ENCODE data around the gene PRRT4. TPM values are rescaled to one million over a fixed set of nuclear protein-coding genes. Genes with fewer than 3 reads are reported as not detected.

The PRRT4 gene
- total and polyA plus RNA-seq, 9 of the 15 experiments (the other 6 are each of a cell fraction or from before 2014, with no cell fraction given) = not detected

DNA sequence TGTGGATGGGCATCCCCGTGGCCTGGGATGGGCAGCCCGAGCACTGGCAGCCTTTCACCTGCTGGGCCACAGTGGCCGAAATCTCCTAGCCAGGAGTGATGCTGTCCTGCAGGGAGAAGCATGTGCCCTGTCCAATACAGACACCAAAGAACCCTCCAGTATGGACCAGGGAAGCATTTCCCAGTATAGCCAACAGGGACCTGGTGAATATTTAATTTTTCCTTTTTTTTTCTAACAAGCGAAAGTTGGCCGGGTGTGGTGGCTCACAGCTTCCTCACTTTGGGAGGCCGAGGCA lies 37.3 kb upstream of the PRRT4 start:
- POLR2A ChIA-PET = interaction anchor here (1.4 to 1.5 kb wide), 3 partner anchors 8 to 10 kb away, joined by 4 to 6 read pairs (median 6); no protein-coding TSS in a partner anchor
- Histone ChIP-seq H3K4me2 (ENCODE audit: insufficient read depth, low read length) (no peak overlapping the region), H3K4me1 (replicated peaks in 1 of 2; ENCODE audit: control insufficient read depth in 2 of 2, insufficient read depth in 2 of 2, low read length in 2 of 2) (peaks cover 3 to 12% of the 10 kb centered on the region in 2 experiments; a peak in 4 of 5 replicates), H3K9me1 (ENCODE audit: control insufficient read depth, insufficient read depth, low read length) (no peaks in the 10 kb centered on the region), H3K9ac (ENCODE audit: insufficient read depth in 1 of 2, low read depth in 2 of 2, low read length in 2 of 2) (no peak overlapping the region; a peak in 1 of 4 replicates), H3K4me3 (no peak overlapping the region), H3K36me3 (ENCODE audit: control insufficient read depth, insufficient read depth, low read length) (peaks cover 96% of the 10 kb centered on the region), H3K79me2 (ENCODE audit: control insufficient read depth, insufficient read depth, low read length) (peaks cover 4% of the 10 kb centered on the region), H3K9me3 (replicated peaks; ENCODE audit: control insufficient read depth, insufficient read depth, low read depth, low read length) (no peaks in the 10 kb centered on the region), H4K20me1 (replicated peaks; ENCODE audit: control insufficient read depth, insufficient read depth, low read length) (peaks cover 5% of the 10 kb centered on the region; the same call in 1 of the 2 replicates), H2AFZ (ENCODE audit: low read depth, low read length) (no peak overlapping the region), H3K27me3 (ENCODE audit: control insufficient read depth in 2 of 2, insufficient read depth in 2 of 2, low read length in 2 of 2) (no peaks in the 10 kb centered on the region), H3K27ac (ENCODE audit: extremely low read depth, low read depth, low read length) (no peak overlapping the region)
- ATAC-seq (peak; percentile 47), FAIRE-seq (no peak), DNase-seq (ENCODE audit: extremely low read depth in 1 of 4, low spot score in 3 of 4) (no peak)
- in situ Hi-C loops (cut with MboI) = no loop called here
- BruUV-seq (replicated peaks) = no TSS peak
- WGBS (ENCODE audit: insufficient coverage, low coverage, missing lambda C conversion rate) = 35% methylated on average over 6 of the region's 6 CpGs
- intact Hi-C loops (cut with micrococcal nuclease) = loop anchor here (1.0 kb wide), 2 partner anchors 27 to 61 kb away; no protein-coding TSS in a partner anchor
- CTCF ChIA-PET (ENCODE audit: low intra/inter-chr PET ratio) = interaction anchor here (1.4 to 8.2 kb wide), 3 partner anchors 27 to 63 kb away, joined by 8 to 134 read pairs (median 10); no protein-coding TSS in a partner anchor
- TF ChIP-seq, protein P1, sequence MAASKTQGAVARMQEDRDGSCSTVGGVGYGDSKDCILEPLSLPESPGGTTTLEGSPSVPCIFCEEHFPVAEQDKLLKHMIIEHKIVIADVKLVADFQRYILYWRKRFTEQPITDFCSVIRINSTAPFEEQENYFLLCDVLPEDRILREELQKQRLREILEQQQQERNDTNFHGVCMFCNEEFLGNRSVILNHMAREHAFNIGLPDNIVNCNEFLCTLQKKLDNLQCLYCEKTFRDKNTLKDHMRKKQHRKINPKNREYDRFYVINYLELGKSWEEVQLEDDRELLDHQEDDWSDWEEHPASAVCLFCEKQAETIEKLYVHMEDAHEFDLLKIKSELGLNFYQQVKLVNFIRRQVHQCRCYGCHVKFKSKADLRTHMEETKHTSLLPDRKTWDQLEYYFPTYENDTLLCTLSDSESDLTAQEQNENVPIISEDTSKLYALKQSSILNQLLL (CRISPR knock-in tag; IDR thresholded peaks at IDR 0.05; ENCODE audit: borderline replicate concordance) = no peak
- TF ChIP-seq LARP7 (IDR thresholded peaks at IDR 0.05) (no peak), SLC30A9 (CRISPR knock-in tag; IDR thresholded peaks at IDR 0.05) (no peak), TGIF2 (CRISPR knock-in tag; IDR thresholded peaks at IDR 0.05) (no peak), SMARCE1 (IDR thresholded peaks at IDR 0.05) (no peak), ZNF589 (CRISPR knock-in tag; IDR thresholded peaks at IDR 0.05; ENCODE audit: low read depth) (no peak), RBM39 (optimal IDR thresholded peaks at IDR 0.05; ENCODE audit: low read depth, low read length) (peak; percentile 37), FOXP1 (CRISPR knock-in tag; IDR thresholded peaks at IDR 0.05) (no peak), PTRF (tag; IDR thresholded peaks at IDR 0.05) (no peak), CBX8 (IDR thresholded peaks at IDR 0.05; ENCODE audit: borderline replicate concordance, extremely low read depth, low read depth, low read length, poor library complexity, severe bottlenecking) (no peak), ZC3H8 (IDR thresholded peaks at IDR 0.05) (0 out of 2 replicates have a peak, but pooled peaks have one; percentile 35), RBM14 (IDR thresholded peaks at IDR 0.05; ENCODE audit: borderline replicate concordance, insufficient read depth, low read depth, low read length) (no peak), ZSCAN29 (IDR thresholded peaks at IDR 0.05) (no peak), GATAD2B (IDR thresholded peaks at IDR 0.05; ENCODE audit: borderline replicate concordance) (no peak), MEF2D (tag; conservative IDR thresholded peaks at IDR 0.05; ENCODE audit: low read depth) (no peak), MECOM (CRISPR knock-in tag; IDR thresholded peaks at IDR 0.05) (no peak), KLF16 (IDR thresholded peaks at IDR 0.05) (0 out of 2 replicates have a peak, but pooled peaks have one; percentile 3)
- TF ChIP-seq, protein P2, sequence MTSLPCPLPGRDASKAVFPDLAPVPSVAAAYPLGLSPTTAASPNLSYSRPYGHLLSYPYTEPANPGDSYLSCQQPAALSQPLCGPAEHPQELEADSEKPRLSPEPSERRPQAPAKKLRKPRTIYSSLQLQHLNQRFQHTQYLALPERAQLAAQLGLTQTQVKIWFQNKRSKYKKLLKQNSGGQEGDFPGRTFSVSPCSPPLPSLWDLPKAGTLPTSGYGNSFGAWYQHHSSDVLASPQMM (CRISPR knock-in tag; IDR thresholded peaks at IDR 0.05) = no peak
- TF ChIP-seq, protein P3, sequence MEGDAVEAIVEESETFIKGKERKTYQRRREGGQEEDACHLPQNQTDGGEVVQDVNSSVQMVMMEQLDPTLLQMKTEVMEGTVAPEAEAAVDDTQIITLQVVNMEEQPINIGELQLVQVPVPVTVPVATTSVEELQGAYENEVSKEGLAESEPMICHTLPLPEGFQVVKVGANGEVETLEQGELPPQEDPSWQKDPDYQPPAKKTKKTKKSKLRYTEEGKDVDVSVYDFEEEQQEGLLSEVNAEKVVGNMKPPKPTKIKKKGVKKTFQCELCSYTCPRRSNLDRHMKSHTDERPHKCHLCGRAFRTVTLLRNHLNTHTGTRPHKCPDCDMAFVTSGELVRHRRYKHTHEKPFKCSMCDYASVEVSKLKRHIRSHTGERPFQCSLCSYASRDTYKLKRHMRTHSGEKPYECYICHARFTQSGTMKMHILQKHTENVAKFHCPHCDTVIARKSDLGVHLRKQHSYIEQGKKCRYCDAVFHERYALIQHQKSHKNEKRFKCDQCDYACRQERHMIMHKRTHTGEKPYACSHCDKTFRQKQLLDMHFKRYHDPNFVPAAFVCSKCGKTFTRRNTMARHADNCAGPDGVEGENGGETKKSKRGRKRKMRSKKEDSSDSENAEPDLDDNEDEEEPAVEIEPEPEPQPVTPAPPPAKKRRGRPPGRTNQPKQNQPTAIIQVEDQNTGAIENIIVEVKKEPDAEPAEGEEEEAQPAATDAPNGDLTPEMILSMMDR (IDR thresholded peaks at IDR 0.05 in 2 of 3, conservative IDR thresholded peaks at IDR 0.05 in 1 of 3; ENCODE audit: insufficient read depth in 2 of 3, low read depth in 1 of 3, low read length in 3 of 3) = 0 out of 6 replicates have a peak, but pooled peaks of 1 of the 3 experiments have one; percentile 9
- TF ChIP-seq, protein P4, sequence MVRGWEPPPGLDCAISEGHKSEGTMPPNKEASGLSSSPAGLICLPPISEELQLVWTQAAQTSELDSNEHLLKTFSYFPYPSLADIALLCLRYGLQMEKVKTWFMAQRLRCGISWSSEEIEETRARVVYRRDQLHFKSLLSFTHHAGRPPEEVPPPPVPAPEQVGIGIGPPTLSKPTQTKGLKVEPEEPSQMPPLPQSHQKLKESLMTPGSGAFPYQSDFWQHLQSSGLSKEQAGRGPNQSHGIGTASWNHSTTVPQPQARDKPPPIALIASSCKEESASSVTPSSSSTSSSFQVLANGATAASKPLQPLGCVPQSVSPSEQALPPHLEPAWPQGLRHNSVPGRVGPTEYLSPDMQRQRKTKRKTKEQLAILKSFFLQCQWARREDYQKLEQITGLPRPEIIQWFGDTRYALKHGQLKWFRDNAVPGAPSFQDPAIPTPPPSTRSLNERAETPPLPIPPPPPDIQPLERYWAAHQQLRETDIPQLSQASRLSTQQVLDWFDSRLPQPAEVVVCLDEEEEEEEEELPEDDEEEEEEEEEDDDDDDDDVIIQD (CRISPR knock-in tag; IDR thresholded peaks at IDR 0.05) = no peak

All from K562 (cell line).